ENCODE results near the gene FBXO15. TPM values are rescaled to one million over a fixed set of nuclear protein-coding genes. Genes with fewer than 3 reads are reported as not detected.

Gene FBXO15
- total RNA-seq, 1 donor from 2014 or later, result 1.2 TPM

GRCh38 chr18:74124642-74125041, 23.0 kb downstream of the FBXO15 start:
- Histone ChIP-seq H3K4me1 (ENCODE audit: insufficient read depth, low read length) (no peaks in the 10 kb centered on the region), H3K4me2 (ENCODE audit: low read length) (no peak overlapping the region), H3K27me3 (ENCODE audit: insufficient read depth, low read length) (peaks cover 3% of the 10 kb centered on the region), H3K4me3 (ENCODE audit: insufficient read depth, low read depth, low read length) (no peak overlapping the region), H3K9me3 (ENCODE audit: insufficient read depth, low read depth, low read length) (no peaks in the 10 kb centered on the region), H3K27ac (ENCODE audit: low read depth, low read length) (no peak overlapping the region), H2AFZ (ENCODE audit: low read depth, low read length) (no peak overlapping the region), H3K79me2 (ENCODE audit: insufficient read depth, low read length) (no peaks in the 10 kb centered on the region), H3K9ac (ENCODE audit: low read length) (no peak overlapping the region), H4K20me1 (ENCODE audit: insufficient read depth, low read length) (no peaks in the 10 kb centered on the region), H3K36me3 (ENCODE audit: insufficient read depth, low read length) (no peaks in the 10 kb centered on the region)
- no peaks in the 10 kb centered on the region for H3K4me1 Mint-ChIP-seq (ENCODE audit: low read depth, unreplicated experiment)
- FAIRE-seq, result no peak
- no peaks in the 10 kb centered on the region for H3K27me3 Mint-ChIP-seq (ENCODE audit: low read depth, unreplicated experiment)
- H3K27ac Mint-ChIP-seq (ENCODE audit: unreplicated experiment), result no peak overlapping the region
- TF ChIP-seq CTCF (IDR thresholded peaks at IDR 0.05; ENCODE audit: insufficient read depth, low read depth, low read length) (no peak), EZH2 (IDR thresholded peaks at IDR 0.05; ENCODE audit: insufficient read depth, low read length) (no peak)
- H3K36me3 Mint-ChIP-seq (ENCODE audit: low read depth, unreplicated experiment), result no peaks in the 10 kb centered on the region
- no peak overlapping the region for H3K4me3 Mint-ChIP-seq (ENCODE audit: unreplicated experiment)
- no peaks in the 10 kb centered on the region for H3K9me3 Mint-ChIP-seq (ENCODE audit: unreplicated experiment)
- DNase-seq (ENCODE audit: low read depth), result no peak

DNA sequence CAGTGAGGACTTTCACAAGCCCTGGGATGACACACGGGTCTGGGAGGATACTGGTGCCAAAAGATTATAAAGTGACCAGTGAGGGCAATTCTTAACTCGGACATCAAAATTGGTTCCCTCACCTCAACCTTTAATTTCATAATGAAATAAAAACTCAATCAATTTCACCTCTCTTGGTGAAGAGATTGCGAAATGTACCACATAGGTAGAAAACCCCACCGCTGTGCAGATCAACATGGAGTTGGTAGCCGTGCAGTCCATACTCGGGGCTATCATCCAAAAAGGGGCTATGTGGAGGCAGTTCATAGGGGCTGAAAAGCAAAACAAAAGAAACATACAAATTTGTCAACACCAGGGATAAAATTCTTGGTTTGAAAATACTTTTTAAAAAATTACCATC, 24.4 kb downstream of the FBXO15 start:
- H3K4me1 ChIP-seq (ENCODE audit: insufficient read depth, low read length), result no peaks in the 10 kb centered on the region
- peaks cover 3% of the 10 kb centered on the region for H3K27me3 ChIP-seq (ENCODE audit: insufficient read depth, low read length)
- TF ChIP-seq EZH2 (IDR thresholded peaks at IDR 0.05; ENCODE audit: insufficient read depth, low read length) (no peak), CTCF (IDR thresholded peaks at IDR 0.05; ENCODE audit: insufficient read depth, low read depth, low read length) (no peak)
- H3K9ac ChIP-seq (ENCODE audit: low read length), result no peak overlapping the region
- FAIRE-seq (no peak), DNase-seq (ENCODE audit: low read depth) (no peak)
- no peak overlapping the region for H3K4me3 ChIP-seq (ENCODE audit: insufficient read depth, low read depth, low read length)
- no peaks in the 10 kb centered on the region for H3K36me3 ChIP-seq (ENCODE audit: insufficient read depth, low read length)
- Mint-ChIP-seq H3K4me1 (ENCODE audit: low read depth, unreplicated experiment) (no peaks in the 10 kb centered on the region), H3K4me3 (ENCODE audit: unreplicated experiment) (no peak overlapping the region), H3K27ac (ENCODE audit: unreplicated experiment) (no peak overlapping the region), H3K9me3 (ENCODE audit: unreplicated experiment) (no peaks in the 10 kb centered on the region), H3K27me3 (ENCODE audit: low read depth, unreplicated experiment) (no peaks in the 10 kb centered on the region), H3K36me3 (ENCODE audit: low read depth, unreplicated experiment) (peaks cover 2% of the 10 kb centered on the region)
- H3K79me2 ChIP-seq (ENCODE audit: insufficient read depth, low read length), result no peaks in the 10 kb centered on the region
- no peak overlapping the region for H2AFZ ChIP-seq (ENCODE audit: low read depth, low read length)
- H3K9me3 ChIP-seq (ENCODE audit: insufficient read depth, low read depth, low read length), result no peaks in the 10 kb centered on the region
- H4K20me1 ChIP-seq (ENCODE audit: insufficient read depth, low read length), result no peaks in the 10 kb centered on the region
- no peak overlapping the region for H3K4me2 ChIP-seq (ENCODE audit: low read length)
- H3K27ac ChIP-seq (ENCODE audit: low read depth, low read length), result no peak overlapping the region

- Mint-ChIP-seq H3K36me3 (ENCODE audit: low read depth, unreplicated experiment) (peaks cover 2% of the 10 kb centered on the region), H3K27me3 (ENCODE audit: low read depth, unreplicated experiment) (no peaks in the 10 kb centered on the region), H3K9me3 (ENCODE audit: unreplicated experiment) (peaks cover 6% of the 10 kb centered on the region), H3K4me1 (ENCODE audit: low read depth, unreplicated experiment) (peaks cover 21% of the 10 kb centered on the region), H3K27ac (ENCODE audit: unreplicated experiment) (peak overlapping the region; percentile 73), H3K4me3 (ENCODE audit: unreplicated experiment) (no peak overlapping the region)
- Histone ChIP-seq H3K9ac (ENCODE audit: low read length) (no peak overlapping the region), H3K4me1 (ENCODE audit: insufficient read depth, low read length) (peaks cover 3% of the 10 kb centered on the region), H3K4me2 (ENCODE audit: low read length) (no peak overlapping the region), H3K9me3 (ENCODE audit: insufficient read depth, low read depth, low read length) (no peaks in the 10 kb centered on the region), H2AFZ (ENCODE audit: low read depth, low read length) (peak overlapping the region; percentile 39), H3K27ac (ENCODE audit: low read depth, low read length) (no peak overlapping the region), H3K36me3 (ENCODE audit: insufficient read depth, low read length) (no peaks in the 10 kb centered on the region), H3K79me2 (ENCODE audit: insufficient read depth, low read length) (no peaks in the 10 kb centered on the region), H4K20me1 (ENCODE audit: insufficient read depth, low read length) (no peaks in the 10 kb centered on the region), H3K27me3 (ENCODE audit: insufficient read depth, low read length) (no peaks in the 10 kb centered on the region), H3K4me3 (ENCODE audit: insufficient read depth, low read depth, low read length) (no peak overlapping the region)
- TF ChIP-seq EZH2 (IDR thresholded peaks at IDR 0.05; ENCODE audit: insufficient read depth, low read length), result no peak
- peak; percentile 86 for TF ChIP-seq CTCF (IDR thresholded peaks at IDR 0.05; ENCODE audit: insufficient read depth, low read depth, low read length)
- peak; percentile 47 for FAIRE-seq
- DNase-seq (ENCODE audit: low read depth), result peak; percentile 13
Measured at GRCh38 chr18:74116633-74117554, 30.7 kb downstream of the FBXO15 start.

Data from astrocyte (in vitro differentiated cells and primary cell).